WTC11 (cell line): ENCODE data around the gene AGMAT. TPM values are rescaled to one million over a fixed set of nuclear protein-coding genes. Genes with fewer than 3 reads are reported as not detected.

Experiments
- ESRRA ChIP-seq: sonication (generic); formaldehyde crosslinking; IDR thresholded peaks from 2 replicates; pipeline ENCODE4 v1.8.1; 2022; ENCODE audit warnings: mild to moderate bottlenecking, missing genetic modification reagents, borderline replicate concordance
- ETV6 ChIP-seq: sonication (generic); formaldehyde crosslinking; IDR thresholded peaks from 2 replicates; pipeline ENCODE4 v1.8.1; 2022; ENCODE audit warnings: mild to moderate bottlenecking, missing genetic modification reagents
- FOXP1 ChIP-seq: sonication (generic); formaldehyde crosslinking; IDR thresholded peaks from 2 replicates; pipeline ENCODE4 v1.8.0; 2022; ENCODE audit warnings: missing genetic modification reagents, mild to moderate bottlenecking, moderate library complexity, borderline replicate concordance
- IRF2 ChIP-seq: sonication (generic); formaldehyde crosslinking; IDR thresholded peaks from 2 replicates; pipeline ENCODE4 v1.8.0; 2022; ENCODE audit warnings: low read depth, missing genetic modification reagents, borderline replicate concordance
- KAT7 ChIP-seq: sonication (generic); formaldehyde crosslinking; IDR thresholded peaks from 2 replicates; pipeline ENCODE4 v1.8.1; 2023; ENCODE audit warnings: missing genetic modification reagents, mild to moderate bottlenecking, borderline replicate concordance
- NFE2L1 ChIP-seq: sonication (generic); formaldehyde crosslinking; IDR thresholded peaks from 2 replicates; pipeline ENCODE4 v1.8.1; 2023; ENCODE audit warnings: missing genetic modification reagents
- PRRX2 ChIP-seq: fragments of 250-450 bp; sonication (Bioruptor Pico); IDR thresholded peaks from 2 replicates; pipeline ENCODE4 v1.8.0; 2021; ENCODE audit warnings: mild to moderate bottlenecking
- RELA ChIP-seq: sonication (generic); formaldehyde crosslinking; IDR thresholded peaks from 2 replicates; pipeline ENCODE4 v1.8.1; 2022; ENCODE audit warnings: missing genetic modification reagents, mild to moderate bottlenecking, borderline replicate concordance
- SMAD3 ChIP-seq: sonication (generic); formaldehyde crosslinking; IDR thresholded peaks from 2 replicates; pipeline ENCODE4 v1.8.0; 2022; ENCODE audit warnings: missing genetic modification reagents, mild to moderate bottlenecking, borderline replicate concordance
- SMAD4 ChIP-seq: sonication (generic); formaldehyde crosslinking; IDR thresholded peaks from 2 replicates; pipeline ENCODE4 v1.8.0; 2022; ENCODE audit warnings: mild to moderate bottlenecking, missing genetic modification reagents
- SP1 ChIP-seq: sonication (generic); formaldehyde crosslinking; conservative IDR thresholded peaks from 2 replicates; pipeline ENCODE4 v1.8.1; 2022; ENCODE audit warnings: missing genetic modification reagents
- TP53 ChIP-seq: sonication (generic); formaldehyde crosslinking; IDR thresholded peaks from 2 replicates; pipeline ENCODE4 v1.8.1; 2023; ENCODE audit warnings: mild to moderate bottlenecking, missing genetic modification reagents
- ZNF232 ChIP-seq: sonication (generic); formaldehyde crosslinking; IDR thresholded peaks from 2 replicates; pipeline ENCODE4 v1.8.0; 2022; ENCODE audit warnings: mild to moderate bottlenecking, missing genetic modification reagents
- ZNF396 ChIP-seq: fragments of 250-450 bp; sonication (Bioruptor Pico); IDR thresholded peaks from 2 replicates; pipeline ENCODE4 v1.8.0; 2021; ENCODE audit warnings: mild to moderate bottlenecking, moderate library complexity, borderline replicate concordance
- ZNF416 ChIP-seq: fragments of 250-450 bp; sonication (Bioruptor Pico); IDR thresholded peaks from 2 replicates; pipeline ENCODE4 v1.9.0; 2021; ENCODE audit warnings: mild to moderate bottlenecking, inconsistent platforms
- total RNA-seq: library from RNA; stranded (reverse); gene quantifications from 3 replicates; pipeline ENCODE4 v1.2.3, GENCODE V29; 2021
- TF ChIP-seq, protein P1 (sequence below): sonication (generic); formaldehyde crosslinking; IDR thresholded peaks from 2 replicates; pipeline ENCODE4 v1.8.0; 2023; ENCODE audit warnings: missing genetic modification reagents, mild to moderate bottlenecking, borderline replicate concordance
- TF ChIP-seq, protein P2 (sequence below): fragments of 250-450 bp; sonication (Bioruptor Pico); IDR thresholded peaks from 2 replicates; pipeline ENCODE4 v1.9.0; 2021; ENCODE audit warnings: moderate library complexity, mild to moderate bottlenecking, inconsistent platforms, borderline replicate concordance
- TF ChIP-seq, protein P3 (sequence below): sonication (generic); formaldehyde crosslinking; conservative IDR thresholded peaks from 2 replicates; pipeline ENCODE4 v1.8.1; 2023; ENCODE audit warnings: mild to moderate bottlenecking, low read depth, missing genetic modification reagents, moderate library complexity
- TF ChIP-seq, protein P4 (sequence below): sonication (generic); formaldehyde crosslinking; IDR thresholded peaks from 2 replicates; pipeline ENCODE4 v1.8.1; 2022; ENCODE audit warnings: mild to moderate bottlenecking, moderate library complexity, missing genetic modification reagents
- TF ChIP-seq, protein P5 (sequence below): sonication (generic); formaldehyde crosslinking; IDR thresholded peaks from 2 replicates; pipeline ENCODE4 v1.8.1; 2023; ENCODE audit warnings: mild to moderate bottlenecking, missing genetic modification reagents
- TF ChIP-seq, protein P6 (sequence below): sonication (generic); formaldehyde crosslinking; IDR thresholded peaks from 2 replicates; pipeline ENCODE4 v1.8.0; 2022; ENCODE audit warnings: mild to moderate bottlenecking, missing genetic modification reagents
- TF ChIP-seq, protein P7 (sequence below): sonication (generic); formaldehyde crosslinking; IDR thresholded peaks from 2 replicates; pipeline ENCODE4 v1.8.0; 2022; ENCODE audit warnings: mild to moderate bottlenecking, missing genetic modification reagents
- TF ChIP-seq, protein P8 (sequence below): sonication (generic); formaldehyde crosslinking; IDR thresholded peaks from 2 replicates; pipeline ENCODE4 v1.8.1; 2023; ENCODE audit warnings: mild to moderate bottlenecking, moderate library complexity, missing genetic modification reagents

AGMAT gene
- total RNA-seq, 1 experiment from 2014 or later: 5.5 TPM

DNA sequence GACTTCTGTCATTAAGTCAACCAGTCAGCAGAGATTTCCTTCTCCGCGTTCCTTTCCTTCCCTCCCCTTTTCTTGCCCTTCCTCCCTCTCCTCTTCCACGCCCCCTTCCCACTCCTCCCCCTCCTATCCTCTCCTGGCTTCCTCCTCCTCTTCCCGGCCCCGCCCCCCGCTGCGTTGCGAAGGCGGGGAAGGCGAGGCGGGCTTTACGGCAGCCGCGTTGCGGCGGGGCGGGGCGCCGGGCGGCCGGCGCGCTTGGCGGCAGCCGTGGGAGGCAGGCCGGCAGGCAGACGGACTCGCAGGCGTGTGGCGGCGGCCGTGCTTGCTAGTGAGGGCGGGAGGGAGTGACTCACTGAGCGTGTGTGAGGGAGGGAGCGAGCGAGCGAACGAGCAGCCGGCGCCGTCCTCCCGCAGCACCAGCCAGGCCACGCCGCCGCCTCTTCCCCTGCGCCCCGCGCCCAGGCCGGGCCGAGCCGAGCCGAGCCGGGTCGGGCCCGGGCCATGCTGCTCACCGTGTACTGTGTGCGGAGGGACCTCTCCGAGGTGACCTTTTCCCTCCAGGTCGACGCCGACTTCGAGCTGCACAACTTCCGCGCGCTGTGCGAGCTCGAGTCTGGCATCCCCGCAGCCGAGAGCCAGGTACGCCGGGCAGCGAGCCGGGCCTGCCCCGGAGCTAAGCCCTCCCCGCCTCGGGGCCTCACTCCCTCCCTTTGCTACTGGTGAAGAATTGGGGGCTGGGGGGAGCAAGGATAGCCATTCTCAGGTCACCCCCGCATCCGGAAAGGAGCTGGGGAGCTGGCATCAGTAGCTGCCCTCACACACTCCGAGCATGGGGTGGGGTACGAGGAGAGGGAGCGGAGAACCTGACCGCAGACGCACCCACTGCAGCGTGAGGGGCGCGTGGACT lies 32.6 kb upstream of the AGMAT start, which contains the start of gene DDI2 (continued):
- TF ChIP-seq, protein P1, sequence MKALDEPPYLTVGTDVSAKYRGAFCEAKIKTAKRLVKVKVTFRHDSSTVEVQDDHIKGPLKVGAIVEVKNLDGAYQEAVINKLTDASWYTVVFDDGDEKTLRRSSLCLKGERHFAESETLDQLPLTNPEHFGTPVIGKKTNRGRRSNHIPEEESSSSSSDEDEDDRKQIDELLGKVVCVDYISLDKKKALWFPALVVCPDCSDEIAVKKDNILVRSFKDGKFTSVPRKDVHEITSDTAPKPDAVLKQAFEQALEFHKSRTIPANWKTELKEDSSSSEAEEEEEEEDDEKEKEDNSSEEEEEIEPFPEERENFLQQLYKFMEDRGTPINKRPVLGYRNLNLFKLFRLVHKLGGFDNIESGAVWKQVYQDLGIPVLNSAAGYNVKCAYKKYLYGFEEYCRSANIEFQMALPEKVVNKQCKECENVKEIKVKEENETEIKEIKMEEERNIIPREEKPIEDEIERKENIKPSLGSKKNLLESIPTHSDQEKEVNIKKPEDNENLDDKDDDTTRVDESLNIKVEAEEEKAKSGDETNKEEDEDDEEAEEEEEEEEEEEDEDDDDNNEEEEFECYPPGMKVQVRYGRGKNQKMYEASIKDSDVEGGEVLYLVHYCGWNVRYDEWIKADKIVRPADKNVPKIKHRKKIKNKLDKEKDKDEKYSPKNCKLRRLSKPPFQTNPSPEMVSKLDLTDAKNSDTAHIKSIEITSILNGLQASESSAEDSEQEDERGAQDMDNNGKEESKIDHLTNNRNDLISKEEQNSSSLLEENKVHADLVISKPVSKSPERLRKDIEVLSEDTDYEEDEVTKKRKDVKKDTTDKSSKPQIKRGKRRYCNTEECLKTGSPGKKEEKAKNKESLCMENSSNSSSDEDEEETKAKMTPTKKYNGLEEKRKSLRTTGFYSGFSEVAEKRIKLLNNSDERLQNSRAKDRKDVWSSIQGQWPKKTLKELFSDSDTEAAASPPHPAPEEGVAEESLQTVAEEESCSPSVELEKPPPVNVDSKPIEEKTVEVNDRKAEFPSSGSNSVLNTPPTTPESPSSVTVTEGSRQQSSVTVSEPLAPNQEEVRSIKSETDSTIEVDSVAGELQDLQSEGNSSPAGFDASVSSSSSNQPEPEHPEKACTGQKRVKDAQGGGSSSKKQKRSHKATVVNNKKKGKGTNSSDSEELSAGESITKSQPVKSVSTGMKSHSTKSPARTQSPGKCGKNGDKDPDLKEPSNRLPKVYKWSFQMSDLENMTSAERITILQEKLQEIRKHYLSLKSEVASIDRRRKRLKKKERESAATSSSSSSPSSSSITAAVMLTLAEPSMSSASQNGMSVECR: peak; percentile 53; the same call in 1 of the 2 replicates
- TF ChIP-seq KAT7: peak; percentile 33; the same call in 1 of the 2 replicates
- TF ChIP-seq, protein P2, sequence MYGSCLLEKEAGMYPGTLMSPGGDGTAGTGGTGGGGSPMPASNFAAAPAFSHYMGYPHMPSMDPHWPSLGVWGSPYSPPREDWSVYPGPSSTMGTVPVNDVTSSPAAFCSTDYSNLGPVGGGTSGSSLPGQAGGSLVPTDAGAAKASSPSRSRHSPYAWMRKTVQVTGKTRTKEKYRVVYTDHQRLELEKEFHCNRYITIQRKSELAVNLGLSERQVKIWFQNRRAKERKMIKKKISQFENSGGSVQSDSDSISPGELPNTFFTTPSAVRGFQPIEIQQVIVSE: no peak
- no peak for TF ChIP-seq SMAD4 (CRISPR knock-in tag)
- TF ChIP-seq PRRX2 (CRISPR knock-in tag): peak; percentile 76; the same call in 1 of the 2 replicates
- TF ChIP-seq, protein P3, sequence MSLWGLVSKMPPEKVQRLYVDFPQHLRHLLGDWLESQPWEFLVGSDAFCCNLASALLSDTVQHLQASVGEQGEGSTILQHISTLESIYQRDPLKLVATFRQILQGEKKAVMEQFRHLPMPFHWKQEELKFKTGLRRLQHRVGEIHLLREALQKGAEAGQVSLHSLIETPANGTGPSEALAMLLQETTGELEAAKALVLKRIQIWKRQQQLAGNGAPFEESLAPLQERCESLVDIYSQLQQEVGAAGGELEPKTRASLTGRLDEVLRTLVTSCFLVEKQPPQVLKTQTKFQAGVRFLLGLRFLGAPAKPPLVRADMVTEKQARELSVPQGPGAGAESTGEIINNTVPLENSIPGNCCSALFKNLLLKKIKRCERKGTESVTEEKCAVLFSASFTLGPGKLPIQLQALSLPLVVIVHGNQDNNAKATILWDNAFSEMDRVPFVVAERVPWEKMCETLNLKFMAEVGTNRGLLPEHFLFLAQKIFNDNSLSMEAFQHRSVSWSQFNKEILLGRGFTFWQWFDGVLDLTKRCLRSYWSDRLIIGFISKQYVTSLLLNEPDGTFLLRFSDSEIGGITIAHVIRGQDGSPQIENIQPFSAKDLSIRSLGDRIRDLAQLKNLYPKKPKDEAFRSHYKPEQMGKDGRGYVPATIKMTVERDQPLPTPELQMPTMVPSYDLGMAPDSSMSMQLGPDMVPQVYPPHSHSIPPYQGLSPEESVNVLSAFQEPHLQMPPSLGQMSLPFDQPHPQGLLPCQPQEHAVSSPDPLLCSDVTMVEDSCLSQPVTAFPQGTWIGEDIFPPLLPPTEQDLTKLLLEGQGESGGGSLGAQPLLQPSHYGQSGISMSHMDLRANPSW: no peak
- TF ChIP-seq, protein P4, sequence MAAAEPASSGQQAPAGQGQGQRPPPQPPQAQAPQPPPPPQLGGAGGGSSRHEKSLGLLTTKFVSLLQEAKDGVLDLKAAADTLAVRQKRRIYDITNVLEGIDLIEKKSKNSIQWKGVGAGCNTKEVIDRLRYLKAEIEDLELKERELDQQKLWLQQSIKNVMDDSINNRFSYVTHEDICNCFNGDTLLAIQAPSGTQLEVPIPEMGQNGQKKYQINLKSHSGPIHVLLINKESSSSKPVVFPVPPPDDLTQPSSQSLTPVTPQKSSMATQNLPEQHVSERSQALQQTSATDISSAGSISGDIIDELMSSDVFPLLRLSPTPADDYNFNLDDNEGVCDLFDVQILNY: peak; percentile 95
- peak; percentile 79; the same call in 1 of the 2 replicates for TF ChIP-seq ZNF416
- TF ChIP-seq, protein P5, sequence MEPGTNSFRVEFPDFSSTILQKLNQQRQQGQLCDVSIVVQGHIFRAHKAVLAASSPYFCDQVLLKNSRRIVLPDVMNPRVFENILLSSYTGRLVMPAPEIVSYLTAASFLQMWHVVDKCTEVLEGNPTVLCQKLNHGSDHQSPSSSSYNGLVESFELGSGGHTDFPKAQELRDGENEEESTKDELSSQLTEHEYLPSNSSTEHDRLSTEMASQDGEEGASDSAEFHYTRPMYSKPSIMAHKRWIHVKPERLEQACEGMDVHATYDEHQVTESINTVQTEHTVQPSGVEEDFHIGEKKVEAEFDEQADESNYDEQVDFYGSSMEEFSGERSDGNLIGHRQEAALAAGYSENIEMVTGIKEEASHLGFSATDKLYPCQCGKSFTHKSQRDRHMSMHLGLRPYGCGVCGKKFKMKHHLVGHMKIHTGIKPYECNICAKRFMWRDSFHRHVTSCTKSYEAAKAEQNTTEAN (CRISPR knock-in tag): no peak
- TF ChIP-seq SP1: peak; percentile 98
- peak; percentile 85; the same call in 1 of the 2 replicates for TF ChIP-seq NFE2L1 (CRISPR knock-in tag)
- peak; percentile 89 for TF ChIP-seq ETV6
- TF ChIP-seq, protein P6, sequence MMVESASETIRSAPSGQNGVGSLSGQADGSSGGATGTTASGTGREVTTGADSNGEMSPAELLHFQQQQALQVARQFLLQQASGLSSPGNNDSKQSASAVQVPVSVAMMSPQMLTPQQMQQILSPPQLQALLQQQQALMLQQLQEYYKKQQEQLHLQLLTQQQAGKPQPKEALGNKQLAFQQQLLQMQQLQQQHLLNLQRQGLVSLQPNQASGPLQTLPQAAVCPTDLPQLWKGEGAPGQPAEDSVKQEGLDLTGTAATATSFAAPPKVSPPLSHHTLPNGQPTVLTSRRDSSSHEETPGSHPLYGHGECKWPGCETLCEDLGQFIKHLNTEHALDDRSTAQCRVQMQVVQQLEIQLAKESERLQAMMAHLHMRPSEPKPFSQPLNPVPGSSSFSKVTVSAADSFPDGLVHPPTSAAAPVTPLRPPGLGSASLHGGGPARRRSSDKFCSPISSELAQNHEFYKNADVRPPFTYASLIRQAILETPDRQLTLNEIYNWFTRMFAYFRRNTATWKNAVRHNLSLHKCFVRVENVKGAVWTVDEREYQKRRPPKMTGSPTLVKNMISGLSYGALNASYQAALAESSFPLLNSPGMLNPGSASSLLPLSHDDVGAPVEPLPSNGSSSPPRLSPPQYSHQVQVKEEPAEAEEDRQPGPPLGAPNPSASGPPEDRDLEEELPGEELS (CRISPR knock-in tag): peak; percentile 31
- TF ChIP-seq, protein P7, sequence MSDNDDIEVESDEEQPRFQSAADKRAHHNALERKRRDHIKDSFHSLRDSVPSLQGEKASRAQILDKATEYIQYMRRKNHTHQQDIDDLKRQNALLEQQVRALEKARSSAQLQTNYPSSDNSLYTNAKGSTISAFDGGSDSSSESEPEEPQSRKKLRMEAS (CRISPR knock-in tag): 0 out of 2 replicates have a peak, but pooled peaks have one; percentile 19
- peak; percentile 60; the same call in 1 of the 2 replicates for TF ChIP-seq ESRRA (CRISPR knock-in tag)
- TF ChIP-seq RELA (CRISPR knock-in tag): peak; percentile 89; the same call in 1 of the 2 replicates
- TF ChIP-seq FOXP1 (CRISPR knock-in tag): peak; percentile 93
- TF ChIP-seq IRF2 (CRISPR knock-in tag): no peak
- TF ChIP-seq, protein P8, sequence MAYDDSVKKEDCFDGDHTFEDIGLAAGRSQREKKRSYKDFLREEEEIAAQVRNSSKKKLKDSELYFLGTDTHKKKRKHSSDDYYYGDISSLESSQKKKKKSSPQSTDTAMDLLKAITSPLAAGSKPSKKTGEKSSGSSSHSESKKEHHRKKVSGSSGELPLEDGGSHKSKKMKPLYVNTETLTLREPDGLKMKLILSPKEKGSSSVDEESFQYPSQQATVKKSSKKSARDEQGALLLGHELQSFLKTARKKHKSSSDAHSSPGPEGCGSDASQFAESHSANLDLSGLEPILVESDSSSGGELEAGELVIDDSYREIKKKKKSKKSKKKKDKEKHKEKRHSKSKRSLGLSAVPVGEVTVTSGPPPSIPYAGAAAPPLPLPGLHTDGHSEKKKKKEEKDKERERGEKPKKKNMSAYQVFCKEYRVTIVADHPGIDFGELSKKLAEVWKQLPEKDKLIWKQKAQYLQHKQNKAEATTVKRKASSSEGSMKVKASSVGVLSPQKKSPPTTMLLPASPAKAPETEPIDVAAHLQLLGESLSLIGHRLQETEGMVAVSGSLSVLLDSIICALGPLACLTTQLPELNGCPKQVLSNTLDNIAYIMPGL (CRISPR knock-in tag): peak; percentile 76; the same call in 1 of the 2 replicates
- TF ChIP-seq TP53 (CRISPR knock-in tag): no peak; the same call in 1 of the 2 replicates
- TF ChIP-seq SMAD3 (CRISPR knock-in tag): 0 out of 2 replicates have a peak, but pooled peaks have one; percentile 26
- peak; percentile 80 for TF ChIP-seq ZNF232 (CRISPR knock-in tag)
- TF ChIP-seq ZNF396 (CRISPR knock-in tag): no peak
